Measurements from ENCODE around the gene STC2.
"Not testable (repeated sequence)": the region's sequence is repeated elsewhere in the genome, so short reads cannot be mapped to it uniquely, and the experiment has no call there.

Gene STC2, protein sequence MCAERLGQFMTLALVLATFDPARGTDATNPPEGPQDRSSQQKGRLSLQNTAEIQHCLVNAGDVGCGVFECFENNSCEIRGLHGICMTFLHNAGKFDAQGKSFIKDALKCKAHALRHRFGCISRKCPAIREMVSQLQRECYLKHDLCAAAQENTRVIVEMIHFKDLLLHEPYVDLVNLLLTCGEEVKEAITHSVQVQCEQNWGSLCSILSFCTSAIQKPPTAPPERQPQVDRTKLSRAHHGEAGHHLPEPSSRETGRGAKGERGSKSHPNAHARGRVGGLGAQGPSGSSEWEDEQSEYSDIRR

GRCh38 chr5:173327948-173328843 is at the start of gene STC2:
Gene STC2 (minus strand): TSS chr5:173328414. CDS start chr5:173328193, 221 bp downstream.
- peak; percentile 83 for DNase-seq (ENCODE audit: low spot score)

- no peak for DNase-seq (ENCODE audit: low spot score)
Observed at GRCh38 chr5:173371400-173371799, 43.2 kb upstream of the STC2 start.

DNA sequence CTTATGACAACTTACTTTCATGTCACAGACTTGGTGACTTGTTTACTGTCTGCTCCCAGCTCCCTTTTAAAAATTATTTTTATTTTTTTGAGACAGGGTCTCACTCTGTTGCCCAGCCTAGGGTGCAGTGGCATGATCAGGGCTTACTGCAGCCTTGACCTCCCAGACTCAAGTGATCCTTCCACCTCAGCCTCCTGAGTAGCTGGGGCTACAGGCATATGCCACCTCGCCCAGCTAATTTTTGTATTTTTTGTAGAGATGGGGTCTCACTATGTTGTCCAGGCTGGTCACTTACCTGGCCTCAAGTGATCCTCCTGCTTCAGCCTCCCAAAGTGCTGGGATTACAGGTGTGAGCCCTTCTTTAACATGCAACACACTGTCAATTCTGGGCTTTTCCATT is 35.2 kb upstream of the STC2 start:
- not testable (repeated sequence) for DNase-seq (ENCODE audit: low spot score)

- DNase-seq (ENCODE audit: low spot score), result no peak
Observed at GRCh38 chr5:173355561-173355960, 27.3 kb upstream of the STC2 start.

DNA sequence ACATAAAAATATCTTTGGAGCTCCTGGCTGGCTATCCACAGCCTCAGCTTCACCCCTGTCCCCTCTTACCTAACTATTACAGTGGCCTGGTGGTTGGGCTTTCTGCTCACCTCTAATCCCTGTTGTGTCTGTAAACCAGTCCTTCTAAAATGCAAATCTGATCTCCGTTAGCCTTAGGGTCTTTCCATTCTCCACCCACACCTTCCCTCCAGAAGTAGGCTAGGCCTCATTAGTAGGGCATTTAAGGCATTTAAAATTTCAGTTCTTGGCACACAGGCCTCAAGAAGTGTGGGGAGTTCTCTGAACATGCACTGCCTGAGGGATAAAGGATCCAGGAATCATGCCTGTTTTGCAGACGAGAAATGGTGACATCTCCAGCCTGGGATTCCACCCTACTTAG is 26.4 kb upstream of the STC2 start:
- DNase-seq (ENCODE audit: low spot score), result no peak

DNA sequence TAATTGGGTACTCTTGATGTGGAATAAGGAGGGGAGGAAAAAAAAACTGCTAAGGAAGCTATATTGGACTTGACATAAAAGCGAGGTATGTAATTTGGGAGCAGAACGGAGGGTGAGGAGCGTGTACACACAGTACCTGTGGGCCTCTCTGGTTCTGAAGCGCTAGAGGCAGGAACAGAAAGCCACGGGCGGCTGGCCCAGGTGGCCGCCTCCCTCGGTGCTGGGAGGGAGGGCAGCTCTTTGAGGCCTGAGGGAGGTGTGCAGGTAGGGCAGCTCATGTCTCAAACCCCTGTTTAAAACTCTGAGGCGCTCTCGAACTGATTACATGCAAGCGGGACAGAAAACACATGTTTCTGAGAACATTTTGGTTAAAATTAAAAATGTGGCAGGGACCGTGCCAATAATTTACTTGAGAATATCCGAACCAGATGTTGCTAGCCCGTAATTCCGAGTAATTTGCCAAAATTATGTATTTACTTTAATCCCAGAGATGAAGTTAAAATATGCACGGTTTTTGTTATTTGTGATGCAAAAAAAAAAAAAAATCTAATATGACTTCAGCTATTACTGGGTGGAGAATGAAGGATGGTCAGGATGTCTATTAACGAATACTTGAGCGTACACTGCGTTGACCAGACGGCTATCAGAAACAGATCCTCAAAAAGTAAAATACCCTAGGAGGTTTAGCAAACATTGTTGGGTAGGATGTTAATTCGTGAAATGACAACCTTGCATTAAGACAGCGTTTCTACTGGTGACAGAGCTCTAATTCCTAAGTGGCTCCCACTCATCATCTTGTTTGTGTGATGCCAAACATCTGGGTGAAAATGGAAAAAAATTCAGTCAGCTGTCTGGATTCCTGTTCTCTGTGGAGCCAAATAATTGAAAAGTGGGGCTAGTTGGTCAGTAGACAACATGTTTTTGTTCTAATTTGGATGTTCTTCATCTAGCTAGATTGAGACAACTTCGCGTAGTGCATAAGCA is 24.4 kb upstream of the STC2 start:
- DNase-seq (ENCODE audit: low spot score), result no peak

DNA sequence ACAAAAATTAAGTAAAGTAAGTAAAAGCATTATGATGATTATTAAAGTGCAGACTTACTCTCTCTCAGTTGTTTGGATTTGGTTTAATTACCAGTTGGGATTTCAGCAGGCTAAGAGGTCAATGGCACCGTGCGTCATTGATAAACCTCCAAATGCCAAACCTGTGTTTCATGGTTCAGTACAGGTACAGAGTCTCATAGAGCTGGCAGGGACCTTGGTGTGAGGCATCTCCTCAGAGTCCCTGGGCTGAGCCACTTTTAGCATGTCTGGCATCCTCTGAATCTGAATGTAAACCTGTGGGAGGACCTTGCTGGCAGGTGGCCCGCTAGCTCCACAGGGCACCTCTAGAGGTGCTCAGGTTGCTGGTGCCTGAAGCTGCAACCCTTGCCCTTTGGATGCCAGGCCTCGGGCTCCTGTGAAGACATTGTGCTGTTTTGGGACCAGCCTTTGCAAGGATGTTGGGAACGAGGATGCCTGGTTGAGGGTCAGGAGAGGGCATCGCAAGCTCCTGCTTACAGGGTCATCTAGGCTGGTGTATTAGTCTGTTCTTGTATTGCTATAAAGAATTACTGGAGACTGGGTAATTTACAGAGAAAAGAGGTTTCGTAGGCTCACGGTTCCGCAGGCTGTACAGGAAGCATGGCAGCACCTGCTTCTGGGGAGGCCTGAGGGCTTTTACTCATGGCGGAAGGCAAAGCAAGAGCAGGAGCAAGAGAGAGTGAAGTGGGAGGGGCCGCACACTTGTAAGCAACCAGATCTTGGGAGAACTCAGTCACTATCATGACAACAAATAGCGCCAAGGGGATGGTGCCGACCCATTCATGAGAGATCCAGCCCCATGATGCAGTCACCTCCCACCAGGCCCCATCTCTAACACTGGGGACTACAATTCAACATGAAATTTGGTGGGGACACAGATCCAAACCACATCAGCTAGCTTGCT is 14.9 kb upstream of the STC2 start:
- DNase-seq (ENCODE audit: low spot score), result no peak

- DNase-seq (ENCODE audit: low spot score), result no peak
Observed at GRCh38 chr5:173341961-173342430, 13.8 kb upstream of the STC2 start.

DNA sequence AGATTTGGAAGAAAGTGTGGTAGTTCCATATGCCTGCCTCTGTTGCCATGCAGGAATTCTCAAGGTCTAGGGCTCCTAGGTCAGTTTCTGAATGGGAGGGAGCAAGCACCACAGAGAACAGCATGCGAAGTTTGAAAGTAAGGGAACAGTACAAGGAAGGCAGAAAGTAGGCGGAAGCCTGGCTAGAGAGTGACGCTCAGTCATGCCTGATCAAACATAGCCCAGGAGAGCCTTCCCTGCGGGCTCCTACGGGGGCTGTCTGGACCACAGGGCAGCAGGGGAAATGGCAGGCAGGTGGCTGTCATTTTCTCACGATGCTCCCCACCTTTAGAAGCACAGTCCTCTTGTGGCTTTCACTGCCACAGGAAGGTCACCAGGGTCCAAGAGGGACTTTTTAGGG is 12.8 kb upstream of the STC2 start:
- DNase-seq (ENCODE audit: low spot score), result no peak

DNA sequence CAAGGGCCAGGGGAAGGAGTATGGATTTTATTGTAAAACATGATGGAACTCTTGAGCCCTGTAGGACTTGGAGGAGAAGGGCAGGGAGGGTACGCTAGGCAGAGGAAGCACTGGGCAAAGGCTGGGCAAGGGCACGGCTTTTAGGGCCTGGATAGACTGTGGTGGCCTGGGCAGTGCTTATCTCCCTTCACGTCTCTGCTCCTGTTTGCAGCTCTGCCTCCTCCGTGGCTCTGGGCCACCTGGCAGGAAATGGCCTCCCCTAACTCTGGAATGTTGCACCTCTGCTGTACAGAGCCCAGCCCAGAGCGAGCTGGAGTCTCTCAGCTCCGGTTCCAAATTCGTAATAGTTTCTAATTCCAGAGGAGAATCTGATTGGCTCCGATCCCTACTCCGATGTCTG is 12.2 kb upstream of the STC2 start:
- DNase-seq (ENCODE audit: low spot score), result no peak

- DNase-seq (ENCODE audit: low spot score), result no peak
Observed at GRCh38 chr5:173339286-173339685, 11.1 kb upstream of the STC2 start.

GRCh38 chr5:173338380-173339015 is 10.3 kb upstream of the STC2 start:
- no peak for DNase-seq (ENCODE audit: low spot score)

GRCh38 chr5:173334808-173335207 is 6.6 kb upstream of the STC2 start:
- no peak for DNase-seq (ENCODE audit: low spot score)

DNA sequence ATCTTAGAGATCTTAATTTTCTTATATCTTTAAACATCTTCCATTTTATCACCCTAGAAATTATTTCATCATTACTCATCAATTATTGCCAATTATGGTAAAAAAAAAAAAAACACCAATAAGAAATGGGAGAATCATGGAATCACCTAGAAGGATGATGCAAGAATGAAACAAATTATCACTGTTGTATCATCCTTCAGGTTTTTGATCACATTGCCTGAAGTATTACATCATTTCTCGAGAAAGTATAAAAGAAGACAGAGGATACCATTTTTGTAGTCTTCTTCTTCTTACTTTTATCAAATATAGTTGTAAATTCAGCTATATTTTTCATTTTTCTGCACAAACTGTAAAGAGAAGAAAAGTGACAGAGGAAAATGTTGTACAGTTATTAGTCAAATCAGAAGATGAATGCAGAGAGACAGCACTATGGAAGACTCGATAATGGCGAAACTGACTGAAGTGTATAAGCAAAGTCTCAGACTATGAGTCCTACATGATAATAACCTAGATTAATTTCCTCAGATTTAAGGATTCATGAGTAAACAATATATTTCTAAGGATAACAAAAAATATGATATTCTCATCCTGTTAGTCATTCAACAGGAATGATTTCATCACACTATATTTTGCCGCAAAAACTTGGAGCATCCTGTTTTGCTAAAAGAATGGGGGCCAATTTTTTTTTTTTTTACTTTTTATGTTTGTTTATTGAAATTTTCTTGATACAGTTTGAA is 5.9 kb upstream of the STC2 start:
- DNase-seq (ENCODE audit: low spot score), result no peak

- DNase-seq (ENCODE audit: low spot score), result peak; percentile 92
Observed at GRCh38 chr5:173331956-173332479, 3.8 kb upstream of the STC2 start.

DNA sequence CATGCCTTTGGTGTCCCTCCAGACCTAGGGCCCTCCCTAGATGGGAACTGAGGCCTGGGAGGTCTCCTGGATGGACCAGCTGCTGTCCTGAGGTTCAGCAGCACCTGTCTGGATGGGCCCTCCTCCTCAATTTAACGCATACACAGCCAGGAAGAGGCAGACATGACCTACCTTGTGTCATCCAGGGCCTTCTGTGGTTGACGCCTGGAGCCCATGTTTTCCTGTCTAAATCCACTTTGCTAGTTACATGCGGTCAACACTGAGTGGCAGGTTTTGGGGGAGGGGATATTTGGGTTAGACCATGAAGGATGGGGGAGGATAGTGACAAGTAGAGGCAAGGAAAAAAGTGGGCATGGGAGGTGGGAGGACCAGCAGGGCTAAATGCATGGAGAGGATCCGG is 3.1 kb upstream of the STC2 start:
- DNase-seq (ENCODE audit: low spot score), result peak; percentile 22

DNA sequence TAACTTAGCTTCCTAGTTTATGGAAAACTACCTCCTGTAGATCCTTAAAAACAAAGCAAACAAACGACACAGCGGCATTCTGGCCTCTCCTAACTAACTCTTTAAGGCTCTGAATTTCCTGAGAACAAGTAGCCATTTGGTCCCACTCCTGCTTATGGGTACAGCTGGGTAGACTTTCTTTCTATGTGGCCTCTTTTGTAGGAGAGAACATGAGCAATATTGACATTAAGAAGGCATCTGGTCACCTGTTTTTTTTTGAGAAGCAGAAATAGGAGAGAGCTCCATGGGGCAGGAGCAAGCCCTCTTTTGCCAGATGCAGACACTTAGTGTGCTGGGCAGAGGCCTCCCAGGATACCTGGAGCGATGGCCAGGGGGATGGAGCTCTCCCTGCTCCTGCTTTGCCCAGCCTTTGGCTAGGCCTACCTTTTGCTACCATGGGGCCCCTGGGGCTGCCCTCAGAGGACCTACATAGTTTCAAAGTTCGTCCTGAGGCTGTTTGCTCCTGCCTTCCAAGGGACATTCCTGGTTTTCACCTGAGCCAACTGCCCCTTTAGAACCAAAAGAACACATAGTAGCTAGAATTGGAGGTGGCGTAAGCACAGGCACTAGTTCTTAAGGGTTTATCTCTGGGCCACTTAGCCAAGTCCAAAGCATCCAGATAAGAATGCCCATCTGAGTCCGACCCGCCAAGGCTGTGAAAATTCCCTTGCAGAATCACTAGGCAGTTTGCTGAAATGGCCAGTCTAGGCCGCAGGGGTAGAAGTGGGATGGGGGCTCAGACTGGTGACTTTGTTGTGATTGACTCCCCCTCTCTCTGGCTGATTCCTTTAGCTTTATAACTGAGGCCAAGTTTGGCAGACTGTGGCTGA is 2.4 kb upstream of the STC2 start:
- DNase-seq (ENCODE audit: low spot score), result no peak

All from activated CD4-positive, alpha-beta T cell treated with anti-CD3 and anti-CD28 coated beads, Interleukin-2, Interleukin-4, amounts not matched to agents 100 ng/mL and 50 ng/mL, durations not matched to agents 16 hours and 8 hours (primary cell).